Neuronal stem cell (in vitro differentiated cells): ENCODE results near the gene PDE10A.

ENCODE experiments used
- DNase-seq: peaks from one replicate; pipeline ENCODE4 v3.0.0-alpha.2; 2013; ENCODE audit warnings: low spot score
- H2AFZ ChIP-seq: one replicate; pipeline ENCODE4 v1.6.1; 2013; ENCODE audit warnings: mild to moderate bottlenecking, low read length, inconsistent platforms
- H2AK5ac ChIP-seq: 2 replicates; pipeline ENCODE4 v1.6.1; 2013; ENCODE audit warnings: low read depth, mild to moderate bottlenecking, inconsistent platforms, low read length, moderate library complexity, mixed read lengths
- H2BK120ac ChIP-seq: 2 replicates; pipeline ENCODE4 v1.6.1; 2013; ENCODE audit warnings: low read depth, mild to moderate bottlenecking, inconsistent platforms, low read length, moderate library complexity, mixed read lengths
- H2BK12ac ChIP-seq: one replicate; pipeline ENCODE4 v1.6.1; 2013; ENCODE audit warnings: low read length, inconsistent platforms
- H2BK15ac ChIP-seq: 2 replicates; pipeline ENCODE4 v1.6.1; 2013; ENCODE audit warnings: mild to moderate bottlenecking, low read length, inconsistent platforms, mixed read lengths
- H2BK5ac ChIP-seq: one replicate; pipeline ENCODE4 v1.6.1; 2013; ENCODE audit warnings: inconsistent platforms, mild to moderate bottlenecking, low read length, moderate library complexity
- H3K14ac ChIP-seq: one replicate; pipeline ENCODE4 v1.6.1; 2013; ENCODE audit warnings: low read length, inconsistent platforms
- H3K18ac ChIP-seq: 2 replicates; pipeline ENCODE4 v1.6.1; 2013; ENCODE audit warnings: low read length, inconsistent platforms
- H3K23ac ChIP-seq: 2 replicates; pipeline ENCODE4 v1.6.1; 2013; ENCODE audit warnings: low read depth, mild to moderate bottlenecking, mixed read lengths, low read length, inconsistent platforms; ENCODE audit not compliant: poor library complexity
- H3K27ac ChIP-seq: replicated peaks from 3 replicates; pipeline ENCODE4 v1.5.1; 2013; ENCODE audit warnings: low read length, inconsistent platforms
- H3K27me3 ChIP-seq, 3 experiments: 2 replicates each; pipeline ENCODE4 v1.6.1; 2013; ENCODE audit warnings: low read length in 3 of 3, mild to moderate bottlenecking in 2 of 3, inconsistent platforms in 1 of 3, low read depth in 1 of 3, mixed read lengths in 1 of 3, moderate library complexity in 1 of 3; ENCODE audit not compliant: control insufficient read depth in 3 of 3, insufficient read depth in 3 of 3
- H3K36me3 ChIP-seq, 2 donors: replicated peaks in 1 of 2; 2 replicates each; pipeline ENCODE4 v1.6.1; 2013; ENCODE audit warnings: low read length in 2 of 2; ENCODE audit not compliant: control insufficient read depth in 2 of 2, insufficient read depth in 2 of 2
- H3K4ac ChIP-seq: 2 replicates; pipeline ENCODE4 v1.6.1; 2013; ENCODE audit warnings: inconsistent platforms, mild to moderate bottlenecking, low read length, moderate library complexity
- H3K4me1 ChIP-seq, 2 donors: 1 replicate in 1 of 2; 2 replicates in 1 of 2; pipeline ENCODE4 v1.6.1; 2013; ENCODE audit warnings: low read length in 2 of 2, low read depth in 1 of 2; ENCODE audit not compliant: control insufficient read depth in 2 of 2, insufficient read depth in 1 of 2
- H3K4me2 ChIP-seq: one replicate; pipeline ENCODE4 v1.6.1; 2013; ENCODE audit warnings: mild to moderate bottlenecking, low read length, inconsistent platforms; ENCODE audit not compliant: insufficient read depth, poor library complexity, severe bottlenecking
- H3K4me3 ChIP-seq, 2 donors: 2 replicates each; pipeline ENCODE4 v1.5.1; 2013; ENCODE audit warnings: low read length in 2 of 2, mild to moderate bottlenecking in 2 of 2, inconsistent platforms in 1 of 2, moderate library complexity in 1 of 2
- H3K79me1 ChIP-seq: one replicate; pipeline ENCODE4 v1.6.1; 2013; ENCODE audit warnings: low read depth, mild to moderate bottlenecking, inconsistent platforms, low read length, moderate library complexity
- H3K9ac ChIP-seq: one replicate; pipeline ENCODE4 v1.6.1; 2013; ENCODE audit warnings: mild to moderate bottlenecking, low read depth, low read length, inconsistent platforms; ENCODE audit not compliant: poor library complexity
- H3K9me3 ChIP-seq, 2 donors: replicated peaks in 1 of 2; 2 replicates each; pipeline versions ENCODE3 to v1.6.1; 2013; ENCODE audit warnings: low read length in 2 of 2, mild to moderate bottlenecking in 2 of 2, inconsistent platforms in 1 of 2, low read depth in 1 of 2, mixed read lengths in 1 of 2, moderate library complexity in 1 of 2; ENCODE audit not compliant: control insufficient read depth in 2 of 2, insufficient read depth in 1 of 2
- H4K8ac ChIP-seq: one replicate; pipeline ENCODE4 v1.6.1; 2013; ENCODE audit warnings: low read depth, mild to moderate bottlenecking, inconsistent platforms, low read length, moderate library complexity
- H4K91ac ChIP-seq: one replicate; pipeline ENCODE4 v1.6.1; 2013; ENCODE audit warnings: low read length, low read depth, mild to moderate bottlenecking, inconsistent platforms; ENCODE audit not compliant: poor library complexity
- WGBS, 2 donors: extraction: QIAGEN DNeasy Blood & Tissue Kit; methylation state at CpG; one replicate each; pipeline ENCODE4 v1.1.7; 2013; ENCODE audit warnings: missing lambda C conversion rate in 2 of 2, mixed read lengths in 1 of 2; ENCODE audit not compliant: insufficient read length in 2 of 2, insufficient replicate concordance in 1 of 2; ENCODE audit errors: extremely low coverage in 2 of 2; 5-methylcytosine and 5-hydroxymethylcytosine counted together

PDE10A gene

DNA sequence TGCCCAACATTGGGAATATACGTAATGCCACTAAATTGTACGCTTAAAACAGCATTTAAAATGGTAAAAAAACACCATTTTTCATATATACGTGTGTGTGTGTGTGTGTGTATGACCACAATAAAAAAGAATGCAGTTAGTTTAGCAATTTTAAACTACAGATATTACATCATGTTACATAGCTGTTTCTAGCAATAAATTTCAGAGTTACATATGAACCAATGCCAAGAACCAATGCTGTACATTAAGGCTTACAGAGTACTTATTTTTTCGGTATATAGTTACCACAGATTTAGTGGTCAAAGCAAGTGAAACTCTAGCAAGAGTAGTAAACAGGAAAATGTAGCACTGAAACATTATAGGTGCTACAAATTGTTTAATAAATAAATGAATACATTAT, 119.3 kb downstream of the PDE10A start:
- H3K9me3 ChIP-seq = no peaks in the 10 kb centered on the region
- H3K36me3 ChIP-seq = peaks cover 0 to 15% of the 10 kb centered on the region in 2 donors
- H3K4me3 ChIP-seq = no peak overlapping the region
- H3K4ac ChIP-seq = no peak overlapping the region
- no CpG with 5 or more reads among the region's 4 CpGs for WGBS, 2 donors
- H2BK15ac ChIP-seq = no peak overlapping the region
- no peak overlapping the region for H2BK5ac ChIP-seq
- no peak overlapping the region for H3K9ac ChIP-seq
- no peaks in the 10 kb centered on the region for H3K4me1 ChIP-seq
- H4K91ac ChIP-seq = no peak overlapping the region
- no peak overlapping the region for H3K27ac ChIP-seq
- no peak overlapping the region for H2BK12ac ChIP-seq
- H3K18ac ChIP-seq = no peak overlapping the region
- no peaks in the 10 kb centered on the region for H3K27me3 ChIP-seq
- no peak overlapping the region for H2AK5ac ChIP-seq
- H2AFZ ChIP-seq = no peak overlapping the region
- H3K4me2 ChIP-seq = no peak overlapping the region
- H3K14ac ChIP-seq = no peak overlapping the region
- no peak overlapping the region for H4K8ac ChIP-seq
- H3K79me1 ChIP-seq = no peaks in the 10 kb centered on the region
- DNase-seq = no peak
- no peak overlapping the region for H2BK120ac ChIP-seq
- H3K23ac ChIP-seq = no peak overlapping the region

DNA sequence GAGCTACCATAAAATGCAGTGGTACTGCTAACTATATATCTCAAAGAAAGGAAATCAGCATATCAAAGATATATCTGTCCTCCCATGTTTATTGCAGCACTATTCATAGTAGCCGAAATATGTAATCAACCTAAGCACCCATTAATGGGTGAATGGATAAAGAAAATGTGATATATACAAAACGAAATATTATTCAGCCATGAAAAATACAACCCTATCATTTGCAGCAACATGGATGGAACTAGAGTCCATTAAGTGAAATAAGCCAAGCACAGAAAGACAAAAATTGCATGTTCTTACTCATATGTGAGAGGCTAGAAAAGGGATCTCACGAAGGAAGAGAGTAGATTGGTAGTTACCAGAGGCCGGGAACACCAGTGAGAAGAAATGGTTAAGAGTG, 126.1 kb downstream of the PDE10A start:
- Histone ChIP-seq H3K4me3 (no peak overlapping the region), H3K36me3 (peaks cover 0 to 6% of the 10 kb centered on the region in 2 donors)
- no CpG with 5 or more reads among the region's 4 CpGs for WGBS, 2 donors

DNA sequence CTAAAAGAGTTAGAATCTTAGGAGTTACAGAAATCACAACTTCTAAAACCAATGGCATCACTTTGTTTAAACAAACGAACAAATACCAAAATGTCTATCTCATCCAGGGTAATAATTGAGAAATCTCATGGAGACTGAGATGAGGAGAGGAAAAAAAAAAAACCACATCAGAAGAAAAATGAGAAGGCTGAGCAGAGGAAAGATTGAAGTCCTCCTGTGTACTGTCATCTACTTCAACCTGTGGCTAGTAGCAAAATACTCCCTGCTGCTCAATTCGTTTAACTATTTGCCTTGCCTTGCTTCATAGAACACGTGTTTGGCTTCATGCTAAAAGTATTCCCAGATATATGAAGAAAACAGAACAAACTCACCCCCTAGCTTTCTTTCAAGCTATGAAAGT, 143.7 kb downstream of the PDE10A start:
- DNase-seq = no peak
- no peak overlapping the region for H3K14ac ChIP-seq
- H2AK5ac ChIP-seq = no peak overlapping the region
- no peaks in the 10 kb centered on the region for H3K79me1 ChIP-seq
- peaks cover 6 to 10% of the 10 kb centered on the region in 2 donors for H3K4me1 ChIP-seq
- H3K18ac ChIP-seq = no peak overlapping the region
- H2BK120ac ChIP-seq = no peak overlapping the region
- no peak overlapping the region for H3K9ac ChIP-seq
- H3K4me3 ChIP-seq = no peak overlapping the region
- no peak overlapping the region for H4K91ac ChIP-seq
- H3K9me3 ChIP-seq = peaks cover 0 to 3% of the 10 kb centered on the region in 2 donors
- no peak overlapping the region for H3K4ac ChIP-seq
- H3K4me2 ChIP-seq = no peak overlapping the region
- H2AFZ ChIP-seq = no peak overlapping the region
- H3K36me3 ChIP-seq = no peaks in the 10 kb centered on the region
- no peak overlapping the region for H3K23ac ChIP-seq
- no CpG with 5 or more reads among the region's 3 CpGs for WGBS, 2 donors
- H3K27me3 ChIP-seq = no peaks in the 10 kb centered on the region
- no peak overlapping the region for H2BK5ac ChIP-seq
- H3K27ac ChIP-seq = no peak overlapping the region
- no peak overlapping the region for H2BK12ac ChIP-seq
- H4K8ac ChIP-seq = no peak overlapping the region
- no peak overlapping the region for H2BK15ac ChIP-seq

More for the DNA sequence above, 126.1 kb downstream of the PDE10A start:
- Histone ChIP-seq H3K4ac (no peak overlapping the region), H4K91ac (no peak overlapping the region), H3K9ac (no peak overlapping the region), H3K27me3 (no peaks in the 10 kb centered on the region), H3K18ac (no peak overlapping the region), H4K8ac (no peak overlapping the region), H2BK5ac (no peak overlapping the region), H2AK5ac (no peak overlapping the region), H2BK12ac (no peak overlapping the region), H3K4me1 (no peaks in the 10 kb centered on the region), H3K27ac (no peak overlapping the region), H2BK120ac (no peak overlapping the region), H2AFZ (no peak overlapping the region), H3K79me1 (no peaks in the 10 kb centered on the region), H3K14ac (no peak overlapping the region), H3K4me2 (no peak overlapping the region), H3K9me3 (peaks cover 0 to 8% of the 10 kb centered on the region in 2 donors), H3K23ac (no peak overlapping the region), H2BK15ac (no peak overlapping the region)
- DNase-seq = no peak

DNA sequence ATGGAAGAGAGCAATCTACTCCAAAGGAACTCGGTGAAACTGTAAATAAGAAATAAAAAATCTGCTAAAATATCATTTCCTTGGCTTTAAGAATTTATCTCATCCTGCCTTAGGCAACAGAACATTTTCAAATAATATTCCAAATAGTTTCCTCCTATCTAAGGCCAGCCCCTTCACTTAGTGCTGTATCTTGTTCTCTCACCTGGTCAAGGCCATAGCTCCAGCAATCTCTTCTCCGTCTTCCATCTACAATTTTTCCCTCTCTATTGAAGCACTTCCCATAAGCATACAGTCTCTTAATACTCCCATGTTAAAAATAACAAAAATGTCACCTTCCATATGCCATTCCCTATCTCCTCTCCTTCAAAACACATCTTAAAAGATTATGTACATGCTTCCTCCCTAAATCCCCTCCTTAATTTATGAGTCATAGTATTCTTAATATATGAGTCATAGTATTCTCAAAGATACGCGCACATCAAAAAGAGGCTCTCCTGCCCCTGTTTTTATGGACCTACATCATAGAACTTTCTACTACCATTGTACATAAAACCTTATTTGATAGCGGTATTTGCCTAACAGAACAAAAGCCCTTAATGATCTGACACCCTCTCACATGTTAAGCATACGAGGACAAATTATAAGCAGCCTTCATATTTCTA, 146.9 kb downstream of the PDE10A start:
- H3K9ac ChIP-seq = no peak overlapping the region
- no peak overlapping the region for H3K4ac ChIP-seq
- no peak overlapping the region for H3K18ac ChIP-seq
- H2BK120ac ChIP-seq = no peak overlapping the region
- H4K8ac ChIP-seq = no peak overlapping the region
- H3K4me1 ChIP-seq = peaks cover 0 to 2% of the 10 kb centered on the region in 2 donors
- no peak overlapping the region for H2BK12ac ChIP-seq
- H4K91ac ChIP-seq = no peak overlapping the region
- H3K14ac ChIP-seq = no peak overlapping the region
- H3K23ac ChIP-seq = no peak overlapping the region
- no peaks in the 10 kb centered on the region for H3K79me1 ChIP-seq
- H3K27me3 ChIP-seq = no peaks in the 10 kb centered on the region
- no peak overlapping the region for H3K4me3 ChIP-seq
- H2BK5ac ChIP-seq = no peak overlapping the region
- no peak overlapping the region for H2AK5ac ChIP-seq
- H3K9me3 ChIP-seq = no peaks in the 10 kb centered on the region
- H3K36me3 ChIP-seq = no peaks in the 10 kb centered on the region
- no peak overlapping the region for H2AFZ ChIP-seq
- H2BK15ac ChIP-seq = no peak overlapping the region
- no peak overlapping the region for H3K27ac ChIP-seq
- no CpG with 5 or more reads among the region's 6 CpGs for WGBS, 2 donors
- no peak for DNase-seq
- no peak overlapping the region for H3K4me2 ChIP-seq
